DOHH2 (cell line): ENCODE measurements around the gene AP1AR.

ENCODE experiments used
- H3F3A ChIP-seq: fragments of 200-600 bp; sonication (generic), shearing (Covaris generic); 2 replicates; pipeline ENCODE4 v1.6.0; 2016; ENCODE audit warnings: antibody characterized with exemption, mild to moderate bottlenecking; ENCODE audit not compliant: control insufficient read depth, insufficient read depth
- H3K27ac ChIP-seq: fragments of 200-600 bp; sonication (generic); 2 replicates; pipeline ENCODE4 v1.5.1; 2014; ENCODE audit warnings: low read depth, mild to moderate bottlenecking, low read length, moderate library complexity
- H3K27me3 ChIP-seq: fragments of 200-600 bp; sonication (generic); 2 replicates; pipeline ENCODE4 v1.6.1; 2014; ENCODE audit warnings: mild to moderate bottlenecking, low read length, mixed read lengths; ENCODE audit not compliant: control insufficient read depth
- H3K36me3 ChIP-seq: fragments of 200-600 bp; sonication (generic); 2 replicates; pipeline ENCODE4 v1.6.1; 2014; ENCODE audit warnings: mild to moderate bottlenecking, low read length, moderate library complexity, mixed read lengths; ENCODE audit not compliant: control insufficient read depth
- H3K4me1 ChIP-seq: fragments of 200-600 bp; sonication (generic); 2 replicates; pipeline ENCODE4 v1.6.1; 2014; ENCODE audit warnings: mild to moderate bottlenecking, low read length, mixed read lengths; ENCODE audit not compliant: control insufficient read depth
- H3K4me2 ChIP-seq: fragments of 200-600 bp; sonication (generic); 2 replicates; pipeline ENCODE4 v1.6.0; 2014; ENCODE audit warnings: mild to moderate bottlenecking, low read length, moderate library complexity
- H3K4me3 ChIP-seq: fragments of 200-600 bp; sonication (generic); 2 replicates; pipeline ENCODE4 v1.5.1; 2014; ENCODE audit warnings: mild to moderate bottlenecking, low read length, mixed read lengths
- H3K79me2 ChIP-seq: fragments of 200-600 bp; sonication (generic); 2 replicates; pipeline ENCODE4 v1.6.1; 2014; ENCODE audit warnings: mild to moderate bottlenecking, low read length, mixed read lengths; ENCODE audit not compliant: control insufficient read depth
- H3K9me2 ChIP-seq: fragments of 200-600 bp; sonication (generic); replicated peaks from 2 replicates; pipeline ENCODE4 v1.6.1; 2014; ENCODE audit warnings: mild to moderate bottlenecking, low read length, mixed read lengths; ENCODE audit not compliant: control insufficient read depth
- H3K9me3 ChIP-seq: fragments of 200-600 bp; sonication (generic); 2 replicates; pipeline ENCODE4 v1.6.1; 2014; ENCODE audit warnings: antibody characterized with exemption, low read length, mixed read lengths; ENCODE audit not compliant: control insufficient read depth, insufficient read depth
- H4K20me1 ChIP-seq: fragments of 200-600 bp; sonication (generic); 2 replicates; pipeline ENCODE4 v1.6.0; 2014; ENCODE audit warnings: low read depth, mild to moderate bottlenecking, antibody characterized with exemption, low read length, moderate library complexity; ENCODE audit not compliant: control insufficient read depth, insufficient read depth
- CTCF ChIP-seq: fragments of 200-600 bp; sonication (generic); IDR thresholded peaks from one replicate; pipeline ENCODE4 v1.5.1; 2014; ENCODE audit warnings: antibody characterized with exemption, mild to moderate bottlenecking, low read depth, low read length; ENCODE audit not compliant: poor library complexity, severe bottlenecking
- EZH2phosphoT487 ChIP-seq: fragments of 200-600 bp; sonication (generic); IDR thresholded peaks from 2 replicates; pipeline ENCODE4 v1.6.1; 2017; ENCODE audit warnings: borderline replicate concordance, mild to moderate bottlenecking, antibody characterized with exemption, low read length, moderate library complexity, mixed read lengths

The AP1AR gene

GRCh38 chr4:112272292-112272691 lies 40.7 kb downstream of the AP1AR start:
- Histone ChIP-seq H4K20me1 (peaks cover 10% of the 10 kb centered on the region), H3K4me2 (no peak overlapping the region)

GRCh38 chr4:112274959-112275358 lies 43.4 kb downstream of the AP1AR start:
- Histone ChIP-seq H3K27me3 (no peaks in the 10 kb centered on the region), H3K36me3 (peaks cover 55% of the 10 kb centered on the region), H3F3A (peaks cover 40% of the 10 kb centered on the region), H3K79me2 (peaks cover 59% of the 10 kb centered on the region), H3K4me1 (peaks cover 30% of the 10 kb centered on the region), H4K20me1 (peaks cover 20% of the 10 kb centered on the region), H3K4me2 (no peak overlapping the region), H3K9me2 (no peaks in the 10 kb centered on the region), H3K4me3 (no peak overlapping the region), H3K27ac (no peak overlapping the region), H3K9me3 (no peaks in the 10 kb centered on the region)
- no peak for TF ChIP-seq CTCF
- TF ChIP-seq EZH2phosphoT487: no peak

More at GRCh38 chr4:112272292-112272691, 40.7 kb downstream of the AP1AR start:
- peaks cover 44% of the 10 kb centered on the region for H3K36me3 ChIP-seq
- peaks cover 4% of the 10 kb centered on the region; the same call in 1 of the 2 replicates for H3K4me1 ChIP-seq
- H3K9me3 ChIP-seq: no peaks in the 10 kb centered on the region
- peaks cover 27% of the 10 kb centered on the region for H3F3A ChIP-seq
- H3K9me2 ChIP-seq: no peaks in the 10 kb centered on the region
- no peak overlapping the region for H3K4me3 ChIP-seq
- no peak overlapping the region for H3K27ac ChIP-seq
- TF ChIP-seq EZH2phosphoT487 (no peak), CTCF (no peak)
- peaks cover 33% of the 10 kb centered on the region for H3K79me2 ChIP-seq
- H3K27me3 ChIP-seq: no peaks in the 10 kb centered on the region

- Histone ChIP-seq H3K79me2 (peaks cover 71% of the 10 kb centered on the region), H4K20me1 (peaks cover 23% of the 10 kb centered on the region), H3K4me2 (no peak overlapping the region)
Measured at GRCh38 chr4:112276113-112276512, 44.5 kb downstream of the AP1AR start.

More at GRCh38 chr4:112276113-112276512, 44.5 kb downstream of the AP1AR start:
- no peak overlapping the region for H3K27ac ChIP-seq
- H3F3A ChIP-seq: peaks cover 45% of the 10 kb centered on the region
- no peaks in the 10 kb centered on the region for H3K9me3 ChIP-seq
- H3K4me3 ChIP-seq: no peak overlapping the region
- peaks cover 66% of the 10 kb centered on the region for H3K36me3 ChIP-seq
- H3K9me2 ChIP-seq: no peaks in the 10 kb centered on the region
- H3K4me1 ChIP-seq: peaks cover 41% of the 10 kb centered on the region
- TF ChIP-seq EZH2phosphoT487 (no peak), CTCF (no peak)
- no peaks in the 10 kb centered on the region for H3K27me3 ChIP-seq
